Left ventricle myocardium inferior (tissue), 1 donor: ENCODE measurements around the gene SNN. TPM values are rescaled to one million over a fixed set of nuclear protein-coding genes. Genes with fewer than 3 reads are reported as not detected.
A peak's percentile ranks its signal among the peaks of the same experiment; 100 is the strongest.

Experiments used
- DNase-seq: peaks from one replicate; pipeline ENCODE4 v3.0.0-alpha.2; 2020
- H3K27ac ChIP-seq: fragments of 200-600 bp; replicated peaks from 2 replicates; pipeline ENCODE4 v1.8.0; 2021
- H3K27me3 ChIP-seq: fragments of 200-600 bp; 2 replicates; pipeline ENCODE4 v1.8.0; 2021; ENCODE audit warnings: low read depth
- H3K36me3 ChIP-seq: fragments of 200-600 bp; 2 replicates; pipeline ENCODE4 v1.8.0; 2021
- H3K4me1 ChIP-seq: fragments of 200-600 bp; 2 replicates; pipeline ENCODE4 v1.8.0; 2021
- H3K4me3 ChIP-seq: fragments of 200-600 bp; 2 replicates; pipeline ENCODE4 v1.8.0; 2021; ENCODE audit warnings: mild to moderate bottlenecking, moderate library complexity
- H3K9me3 ChIP-seq: fragments of 200-600 bp; replicated peaks from 2 replicates; pipeline ENCODE4 v1.8.0; 2021
- intact Hi-C: fragments of 100-400 bp; cut with micrococcal nuclease; formaldehyde crosslinking; loops from one replicate; pipeline ENCODE4 v1.11.0; 2022
- total RNA-seq: library from RNA; stranded (reverse); fragmentation: NEBNext Ultra II Directional; extraction: Animal tissue kit (Norgen Biotek cat#: 25700); gene quantifications from one replicate; pipeline ENCODE4 v1.2.1, GENCODE V29; 2021
- TF ChIP-seq, protein P1 (sequence below): fragments of 200-600 bp; IDR thresholded peaks from 2 replicates; pipeline ENCODE4 v1.8.0; 2021; ENCODE audit warnings: antibody characterized with exemption, mild to moderate bottlenecking, borderline replicate concordance
- donor health status: DM: no; HTN: yes; CAD: no; lungs with severe emphysema.

Gene SNN
- total RNA-seq, 1 donor from 2014 or later = 28.2 TPM

DNA sequence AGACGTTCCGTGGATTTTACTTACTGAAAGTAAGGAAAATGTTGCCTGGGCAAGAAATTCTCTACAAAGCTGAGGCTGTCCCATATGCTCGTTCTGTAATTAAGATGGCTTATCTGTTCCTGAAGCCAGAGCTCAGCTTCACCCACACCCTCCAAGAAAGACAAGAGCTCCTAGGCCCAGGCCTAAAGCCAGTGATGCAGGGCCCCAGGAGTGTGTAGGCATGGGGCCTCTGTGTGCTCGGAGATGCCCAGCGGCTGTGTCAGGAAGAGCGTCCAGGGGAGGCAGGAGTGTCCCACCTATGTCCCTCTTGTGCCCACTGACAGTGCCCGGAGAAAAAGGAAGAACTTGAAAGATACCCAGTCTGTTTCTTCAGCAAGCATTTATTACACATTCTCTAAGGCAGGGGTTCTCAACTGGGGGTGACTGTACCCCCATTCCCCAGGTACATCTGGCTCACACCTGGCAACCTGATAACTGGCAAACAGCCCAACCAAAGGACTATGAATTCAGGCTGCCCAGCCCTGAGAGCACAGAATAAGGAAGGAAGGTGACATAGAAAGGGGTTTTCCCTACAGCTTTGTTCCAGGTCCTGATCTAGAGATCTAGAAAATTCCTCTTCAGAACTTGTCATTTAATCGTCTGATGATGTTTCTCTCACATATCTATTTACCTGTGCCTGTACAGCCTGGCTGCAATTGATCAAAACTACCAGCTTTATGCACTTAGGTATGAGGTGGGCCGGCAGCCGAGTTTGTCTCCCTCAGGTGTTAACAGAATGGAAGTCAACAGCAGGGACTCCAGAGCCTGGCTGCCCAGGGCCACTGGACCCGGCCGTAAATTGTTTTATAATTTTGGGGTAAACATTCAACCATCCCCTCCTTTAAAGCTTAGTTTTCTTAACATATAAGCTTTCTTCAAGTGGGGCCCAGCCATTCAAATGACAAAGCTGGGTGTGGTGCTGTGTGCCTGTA is 12.0 kb downstream of the SNN start:
- peaks cover 86% of the 10 kb centered on the region for H3K4me1 ChIP-seq

DNA sequence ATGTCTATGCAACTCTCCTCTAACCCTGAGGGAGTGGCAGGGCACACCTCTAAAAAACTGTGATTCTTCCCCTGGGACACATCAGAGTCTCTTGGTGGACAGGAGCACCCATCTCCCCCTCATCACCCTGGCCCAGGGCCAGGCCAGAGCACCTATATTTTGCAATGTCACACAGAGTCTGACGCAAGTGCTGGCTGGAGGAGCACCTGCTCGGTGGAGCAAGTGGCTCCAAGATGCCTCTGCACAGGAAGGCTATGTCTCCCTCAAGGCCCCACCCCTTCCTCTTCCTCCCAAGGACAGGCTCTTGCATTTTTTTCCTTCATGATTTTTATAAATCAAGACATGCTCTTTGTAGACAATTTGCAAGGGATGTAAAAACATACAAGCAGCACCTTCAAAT is 13.3 kb downstream of the SNN start:
- H3K4me3 ChIP-seq = no peak overlapping the region
- no peak for DNase-seq
- peaks cover 82% of the 10 kb centered on the region for H3K4me1 ChIP-seq
- H3K27me3 ChIP-seq = no peaks in the 10 kb centered on the region
- TF ChIP-seq, protein P1, sequence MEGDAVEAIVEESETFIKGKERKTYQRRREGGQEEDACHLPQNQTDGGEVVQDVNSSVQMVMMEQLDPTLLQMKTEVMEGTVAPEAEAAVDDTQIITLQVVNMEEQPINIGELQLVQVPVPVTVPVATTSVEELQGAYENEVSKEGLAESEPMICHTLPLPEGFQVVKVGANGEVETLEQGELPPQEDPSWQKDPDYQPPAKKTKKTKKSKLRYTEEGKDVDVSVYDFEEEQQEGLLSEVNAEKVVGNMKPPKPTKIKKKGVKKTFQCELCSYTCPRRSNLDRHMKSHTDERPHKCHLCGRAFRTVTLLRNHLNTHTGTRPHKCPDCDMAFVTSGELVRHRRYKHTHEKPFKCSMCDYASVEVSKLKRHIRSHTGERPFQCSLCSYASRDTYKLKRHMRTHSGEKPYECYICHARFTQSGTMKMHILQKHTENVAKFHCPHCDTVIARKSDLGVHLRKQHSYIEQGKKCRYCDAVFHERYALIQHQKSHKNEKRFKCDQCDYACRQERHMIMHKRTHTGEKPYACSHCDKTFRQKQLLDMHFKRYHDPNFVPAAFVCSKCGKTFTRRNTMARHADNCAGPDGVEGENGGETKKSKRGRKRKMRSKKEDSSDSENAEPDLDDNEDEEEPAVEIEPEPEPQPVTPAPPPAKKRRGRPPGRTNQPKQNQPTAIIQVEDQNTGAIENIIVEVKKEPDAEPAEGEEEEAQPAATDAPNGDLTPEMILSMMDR = no peak
- no peaks in the 10 kb centered on the region for H3K9me3 ChIP-seq
- peak overlapping the region; percentile 0 for H3K27ac ChIP-seq
- peaks cover 75% of the 10 kb centered on the region for H3K36me3 ChIP-seq
- intact Hi-C loops = no loop called here

More for the DNA sequence above, 12.0 kb downstream of the SNN start:
- TF ChIP-seq, protein P1 = no peak
- Histone ChIP-seq H3K36me3 (peaks cover 70% of the 10 kb centered on the region), H3K9me3 (no peaks in the 10 kb centered on the region), H3K27ac (peak overlapping the region; percentile 28), H3K27me3 (no peaks in the 10 kb centered on the region), H3K4me3 (no peak overlapping the region)
- no peak for DNase-seq
- intact Hi-C loops = no loop called here

GRCh38 chr16:11681976-11682654 is 13.9 kb downstream of the SNN start:
- peak overlapping the region; percentile 28 for H3K27ac ChIP-seq
- peaks cover 82% of the 10 kb centered on the region for H3K4me1 ChIP-seq
- no peak overlapping the region for H3K4me3 ChIP-seq
- no peaks in the 10 kb centered on the region for H3K9me3 ChIP-seq
- DNase-seq = no peak
- intact Hi-C loops = no loop called here
- peaks cover 75% of the 10 kb centered on the region for H3K36me3 ChIP-seq
- no peaks in the 10 kb centered on the region for H3K27me3 ChIP-seq
- TF ChIP-seq, protein P1 = no peak

DNA sequence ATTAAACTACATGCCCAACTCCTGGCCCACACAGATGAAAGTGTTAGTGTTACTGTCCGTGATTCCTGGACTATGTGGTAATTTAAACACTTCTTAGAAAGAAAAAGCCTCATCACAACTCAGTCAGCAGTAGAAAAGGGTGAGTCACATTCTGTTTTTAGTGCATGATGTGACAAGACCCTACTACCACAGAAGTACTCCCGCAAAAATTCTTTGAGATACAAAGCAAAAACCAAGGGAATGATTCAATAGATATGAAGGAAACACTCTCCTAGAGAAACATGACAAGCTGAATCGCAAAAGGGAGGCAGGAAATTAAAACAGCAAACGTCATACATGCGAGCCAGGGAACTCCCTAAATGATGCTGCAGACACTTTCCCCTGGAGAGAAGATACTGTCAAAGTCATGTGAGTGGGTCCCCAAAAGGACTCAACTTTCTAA is 14.4 kb downstream of the SNN start:
- intact Hi-C loops = no loop called here
- peaks cover 82% of the 10 kb centered on the region for H3K4me1 ChIP-seq
- no peak for DNase-seq

GRCh38 chr16:11683145-11683544 is 14.9 kb downstream of the SNN start:
- Histone ChIP-seq H3K4me3 (no peak overlapping the region), H3K27me3 (no peaks in the 10 kb centered on the region), H3K36me3 (peaks cover 79% of the 10 kb centered on the region), H3K4me1 (peaks cover 82% of the 10 kb centered on the region), H3K27ac (peak overlapping the region; percentile 28), H3K9me3 (no peaks in the 10 kb centered on the region)
- DNase-seq = no peak
- TF ChIP-seq, protein P1 = no peak
- intact Hi-C loops = no loop called here

More for the DNA sequence above, 14.4 kb downstream of the SNN start:
- TF ChIP-seq, protein P1 = no peak
- no peaks in the 10 kb centered on the region for H3K9me3 ChIP-seq
- peaks cover 79% of the 10 kb centered on the region for H3K36me3 ChIP-seq
- H3K27ac ChIP-seq = peak overlapping the region; percentile 28
- H3K4me3 ChIP-seq = no peak overlapping the region
- H3K27me3 ChIP-seq = no peaks in the 10 kb centered on the region
